Kidney (tissue), 14 donors: ENCODE results near the gene NPAT. TPM values are rescaled to one million over a fixed set of nuclear protein-coding genes. Genes with fewer than 3 reads are reported as not detected.

Experiments
- DNase-seq, 5 donors: peaks; one replicate each; pipeline ENCODE4 v3.0.0-alpha.2; 2013 to 2020
- FAIRE-seq: peaks from 2 replicates; lab custom pipeline; 2012; peaks lifted over from hg19 to GRCh38; lab: Jason Lieb, UNC
- H3K27ac ChIP-seq, 2 donors: one replicate each; pipeline ENCODE4 v1.7.0; 2013; ENCODE audit warnings: low read depth in 2 of 2, low read length in 2 of 2, inconsistent platforms in 1 of 2
- H3K27me3 ChIP-seq: one replicate; pipeline ENCODE4 v1.7.1; 2013; ENCODE audit warnings: low read length, inconsistent platforms; ENCODE audit not compliant: control insufficient read depth, insufficient read depth
- H3K36me3 ChIP-seq, 3 donors: one replicate each; pipeline versions ENCODE4 v1.7.0 to v1.7.1; 2013; ENCODE audit warnings: low read length in 3 of 3, control low read depth in 1 of 3, inconsistent platforms in 1 of 3; ENCODE audit not compliant: insufficient read depth in 3 of 3, control insufficient read depth in 2 of 3
- H3K4me1 ChIP-seq, 3 donors: one replicate each; pipeline versions ENCODE4 v1.7.0 to v1.7.1; 2013; ENCODE audit warnings: low read length in 3 of 3, inconsistent platforms in 1 of 3, low read depth in 1 of 3; ENCODE audit not compliant: control insufficient read depth in 2 of 3, insufficient read depth in 2 of 3
- H3K4me3 ChIP-seq, 3 donors: one replicate each; pipeline versions ENCODE4 v1.7.0 to v1.8.1; 2013; ENCODE audit warnings: low read length in 3 of 3, control low read depth in 1 of 3, inconsistent platforms in 1 of 3
- H3K9ac ChIP-seq, 3 donors: one replicate each; pipeline versions ENCODE4 v1.7.0 to v1.7.1; 2013; ENCODE audit warnings: low read length in 3 of 3, control low read depth in 1 of 3, inconsistent platforms in 1 of 3
- H3K9me3 ChIP-seq, 3 donors: one replicate each; pipeline versions ENCODE4 v1.7.0 to v1.7.1; 2013; ENCODE audit warnings: low read length in 3 of 3, control low read depth in 1 of 3, inconsistent platforms in 1 of 3; ENCODE audit not compliant: control insufficient read depth in 2 of 3, insufficient read depth in 1 of 3
- intact Hi-C: fragments of 100-400 bp; cut with DNase I; formaldehyde crosslinking; loops from one replicate; pipeline ENCODE4 v1.11.1; 2022
- polyA plus RNA-seq: library from polyadenylated mRNA; stranded (reverse); fragments of 350-450 nt; fragmentation: Illumina TruSeq; extraction: RNeasy Lipid Tissue Mini Kit (QIAGEN cat#74804); gene quantifications from one replicate; pipeline ENCODE4 v1.2.3, GENCODE V29; 2014; ENCODE audit warnings: low read depth, low replicate concordance; ENCODE audit not compliant: insufficient read depth
- total RNA-seq: library from RNA; stranded (reverse); fragmentation: NEBNext Ultra II Directional; extraction: Animal tissue kit (Norgen Biotek cat#: 25700); gene quantifications from one replicate; pipeline ENCODE4 v1.2.1, GENCODE V29; 2021
- TF ChIP-seq, protein P1 (sequence below): IDR thresholded peaks from 3 replicates; pipeline ENCODE4 v1.5.1; 2012; ENCODE audit warnings: mild to moderate bottlenecking, moderate library complexity, borderline replicate concordance; ENCODE audit not compliant: insufficient read depth; ENCODE audit errors: extremely low read depth
- donor health status: control.
- donor health status: control.
- donor health status: control.
- donor health status: control.
- donor health status: control.
- donor health status: DM: yes; HTN: yes; CAD: no.
- donor health status: Normal renal cell carcinoma (clear cell type).

The NPAT gene
- total and polyA plus RNA-seq, 2 donors from 2014 or later: 2.5 to 17.6 TPM

DNA sequence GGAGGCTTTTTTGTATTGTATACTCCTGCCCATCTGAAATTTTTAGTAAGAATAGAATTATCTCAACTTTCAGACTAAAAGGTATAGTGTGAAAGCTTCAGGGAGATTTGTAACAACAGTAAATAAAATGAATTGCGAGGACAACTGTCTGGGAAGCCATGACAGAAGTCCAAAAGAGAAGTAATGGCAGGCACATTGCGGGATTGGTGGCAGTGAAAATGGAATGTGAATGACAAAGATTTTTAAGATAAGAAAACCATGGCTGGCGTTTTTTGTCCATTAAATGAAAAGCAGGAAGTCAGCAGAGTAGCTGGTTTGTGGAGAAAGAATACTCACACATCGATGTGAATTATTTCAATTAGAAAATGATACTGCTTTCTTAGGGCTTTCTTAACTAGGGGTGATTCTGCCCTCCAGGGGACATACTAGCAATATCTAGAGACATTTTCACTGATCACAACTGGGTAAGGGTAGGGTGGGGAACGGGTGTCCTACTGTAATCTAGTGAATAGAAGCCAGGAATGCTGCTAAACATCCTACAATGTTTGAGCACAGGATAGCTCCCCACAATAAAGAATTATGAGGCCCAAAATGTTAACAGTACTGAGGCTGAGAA, 1.6 kb downstream of the NPAT start:
- Histone ChIP-seq H3K4me3 (peak overlapping the region; percentile 96 to 99 (median 97)), H3K9ac (peak overlapping the region; percentile 42 to 96 (median 79)), H3K36me3 (no peaks in the 10 kb centered on the region), H3K27me3 (no peaks in the 10 kb centered on the region), H3K27ac (peak overlapping the region in 1 of 2 donors; percentile 26), H3K4me1 (peaks cover 6 to 20% (median 15%) of the 10 kb centered on the region in 3 donors), H3K9me3 (no peaks in the 10 kb centered on the region)
- intact Hi-C loops: no loop called here
- FAIRE-seq: no peak
- TF ChIP-seq, protein P1, sequence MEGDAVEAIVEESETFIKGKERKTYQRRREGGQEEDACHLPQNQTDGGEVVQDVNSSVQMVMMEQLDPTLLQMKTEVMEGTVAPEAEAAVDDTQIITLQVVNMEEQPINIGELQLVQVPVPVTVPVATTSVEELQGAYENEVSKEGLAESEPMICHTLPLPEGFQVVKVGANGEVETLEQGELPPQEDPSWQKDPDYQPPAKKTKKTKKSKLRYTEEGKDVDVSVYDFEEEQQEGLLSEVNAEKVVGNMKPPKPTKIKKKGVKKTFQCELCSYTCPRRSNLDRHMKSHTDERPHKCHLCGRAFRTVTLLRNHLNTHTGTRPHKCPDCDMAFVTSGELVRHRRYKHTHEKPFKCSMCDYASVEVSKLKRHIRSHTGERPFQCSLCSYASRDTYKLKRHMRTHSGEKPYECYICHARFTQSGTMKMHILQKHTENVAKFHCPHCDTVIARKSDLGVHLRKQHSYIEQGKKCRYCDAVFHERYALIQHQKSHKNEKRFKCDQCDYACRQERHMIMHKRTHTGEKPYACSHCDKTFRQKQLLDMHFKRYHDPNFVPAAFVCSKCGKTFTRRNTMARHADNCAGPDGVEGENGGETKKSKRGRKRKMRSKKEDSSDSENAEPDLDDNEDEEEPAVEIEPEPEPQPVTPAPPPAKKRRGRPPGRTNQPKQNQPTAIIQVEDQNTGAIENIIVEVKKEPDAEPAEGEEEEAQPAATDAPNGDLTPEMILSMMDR: no peak
- DNase-seq: peak in 2 of 5 donors; percentile 1 to 15

DNA sequence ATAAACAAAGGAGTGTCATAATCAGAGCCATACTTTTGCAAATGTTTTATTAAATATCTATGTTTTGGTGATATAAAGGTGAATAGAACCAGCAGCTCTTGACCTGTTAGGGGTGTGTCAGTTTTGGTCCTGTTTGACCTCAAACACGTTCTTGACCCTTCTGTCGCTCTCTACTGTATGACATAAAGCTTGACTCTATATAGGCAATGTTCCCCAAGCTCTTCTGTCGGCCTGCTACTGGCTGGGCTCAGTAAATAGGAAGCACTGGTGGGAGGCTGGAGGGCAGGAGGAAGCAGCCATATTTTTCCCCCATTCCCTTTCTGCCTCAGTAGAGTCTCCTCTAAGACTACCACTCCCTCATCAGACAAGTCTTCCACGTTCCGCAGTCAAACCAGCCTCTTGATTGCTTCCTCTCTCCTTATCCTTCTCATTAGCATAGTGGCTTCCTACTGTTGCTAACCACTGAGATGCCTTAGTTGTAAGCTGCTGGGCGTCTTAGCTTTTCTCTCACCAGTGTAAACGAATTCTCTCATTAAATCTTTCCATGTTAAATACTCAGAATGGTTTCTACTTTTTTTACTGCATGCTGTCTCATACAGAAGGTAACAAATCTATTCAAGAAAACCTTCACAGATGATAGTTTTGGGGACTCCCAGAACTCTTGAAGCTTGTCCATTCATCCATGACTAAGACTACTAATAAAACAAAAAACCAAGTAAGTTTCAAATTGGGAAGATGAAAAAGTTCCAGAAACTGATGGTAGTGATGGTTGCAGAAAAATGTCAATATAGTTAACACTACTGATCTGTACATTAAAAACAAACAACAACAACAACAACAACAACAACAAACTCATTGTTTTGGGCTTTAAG, 3.3 kb downstream of the NPAT start:
- H3K27ac ChIP-seq: no peak overlapping the region
- TF ChIP-seq, protein P1: no peak
- peaks cover 4 to 12% (median 9%) of the 10 kb centered on the region in 3 donors for H3K4me1 ChIP-seq
- intact Hi-C loops: no loop called here
- no peak overlapping the region for H3K9ac ChIP-seq
- H3K27me3 ChIP-seq: no peaks in the 10 kb centered on the region
- FAIRE-seq (no peak), DNase-seq (no peak)
- no peaks in the 10 kb centered on the region for H3K36me3 ChIP-seq
- H3K9me3 ChIP-seq: no peaks in the 10 kb centered on the region
- no peak overlapping the region for H3K4me3 ChIP-seq

DNA sequence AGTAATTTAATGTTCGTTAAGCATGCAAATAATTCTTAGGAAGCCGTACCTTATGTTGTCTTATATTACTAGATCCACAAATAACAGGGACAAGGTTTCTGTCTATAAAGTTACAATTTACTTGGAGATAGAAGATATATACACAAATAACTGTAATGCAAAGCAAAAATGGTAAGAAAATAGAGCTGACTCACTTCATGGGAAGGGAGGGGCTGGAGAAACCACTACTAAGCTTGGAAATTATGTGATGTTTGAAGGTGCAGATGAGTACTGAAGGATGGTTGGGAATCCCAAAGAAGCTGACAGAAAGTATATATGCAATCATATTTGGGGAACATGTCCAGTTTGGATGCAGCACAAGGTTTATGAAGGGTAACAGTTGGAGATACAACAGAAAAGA, 4.0 kb downstream of the NPAT start:
- Histone ChIP-seq H3K9ac (no peak overlapping the region), H3K4me1 (peaks cover 0 to 6% (median 4%) of the 10 kb centered on the region in 3 donors), H3K36me3 (no peaks in the 10 kb centered on the region), H3K9me3 (no peaks in the 10 kb centered on the region), H3K27me3 (no peaks in the 10 kb centered on the region), H3K4me3 (no peak overlapping the region), H3K27ac (no peak overlapping the region)
- no peak for FAIRE-seq
- no peak for DNase-seq
- TF ChIP-seq, protein P1: no peak
- intact Hi-C loops: no loop called here
